Uterus (tissue), 4 donors: ENCODE data around the gene SPATA2. TPM values are rescaled to one million over a fixed set of nuclear protein-coding genes. Genes with fewer than 3 reads are reported as not detected.
"Not testable (repeated sequence)": the region's sequence is repeated elsewhere in the genome, so short reads cannot be mapped to it uniquely, and the experiment has no call there.

Experiments
- DNase-seq, 2 donors: peaks; one replicate each; pipeline ENCODE4 v3.0.0-alpha.2; 2019 to 2020
- H3K27ac ChIP-seq, 2 donors: fragments of 200-600 bp; sonication (generic); 1 replicate in 1 of 2; 2 replicates in 1 of 2; pipeline ENCODE4 v1.5.1; 2016 to 2018
- H3K27me3 ChIP-seq, 2 donors: fragments of 200-600 bp; sonication (generic); one replicate each; pipeline ENCODE4 v1.5.1; 2018 to 2019; ENCODE audit warnings: control low read depth in 1 of 2
- H3K36me3 ChIP-seq, 2 donors: fragments of 200-600 bp; sonication (generic); one replicate each; pipeline ENCODE4 v1.5.1; 2019; ENCODE audit warnings: control low read depth in 1 of 2
- H3K4me1 ChIP-seq, 2 donors: fragments of 200-600 bp; sonication (generic); one replicate each; pipeline ENCODE4 v1.5.1; 2018 to 2019; ENCODE audit warnings: control low read depth in 1 of 2
- H3K4me3 ChIP-seq, 2 donors: fragments of 200-600 bp; sonication (generic); 1 replicate in 1 of 2; 2 replicates in 1 of 2; pipeline ENCODE4 v1.5.1; 2018 to 2019; ENCODE audit warnings: mild to moderate bottlenecking in 1 of 2
- H3K9me3 ChIP-seq, 2 donors: fragments of 200-600 bp; sonication (generic); one replicate each; pipeline ENCODE4 v1.5.1; 2019; ENCODE audit warnings: control low read depth in 1 of 2
- CTCF ChIP-seq, 4 experiments: fragments of 200-600 bp in 2 of 4; fragments of 450-650 bp in 2 of 4; sonication (generic) in 2 of 4; IDR thresholded peaks; one replicate each; pipeline ENCODE4 v1.5.1; 2016 to 2019; ENCODE audit warnings: antibody characterized with exemption in 4 of 4, mild to moderate bottlenecking in 2 of 4, moderate library complexity in 1 of 4
- POLR2A ChIP-seq, 2 donors: fragments of 450-650 bp; IDR thresholded peaks; one replicate each; pipeline ENCODE4 v1.6.1; 2016; ENCODE audit warnings: antibody characterized with exemption in 2 of 2, mild to moderate bottlenecking in 1 of 2, moderate library complexity in 1 of 2
- intact Hi-C: fragments of 100-400 bp; cut with DNase I; formaldehyde crosslinking; loops from one replicate; pipeline ENCODE4 v1.15.1; 2023; ENCODE audit warnings: low total_unique reads
- total RNA-seq, 4 donors: library from RNA; depleted of rRNA in 3 of 4; stranded (reverse); fragments of >200 nt in 3 of 4; gene quantifications; one replicate each; pipeline versions ENCODE4 v1.1.0 to v1.2.4, GENCODE V29; 2014 to 2023
- donor health status: DM: yes; HTN: yes; CAD: no.

Gene SPATA2
- total RNA-seq, 4 donors from 2014 or later: 2.4 to 9.2 (median 3.5) TPM

GRCh38 chr20:49867453-49868215, 47.7 kb downstream of the SPATA2 start:
- Histone ChIP-seq H3K36me3 (no peaks in the 10 kb centered on the region), H3K4me3 (no peak overlapping the region), H3K4me1 (no peaks in the 10 kb centered on the region), H3K27me3 (no peaks in the 10 kb centered on the region), H3K27ac (no peak overlapping the region), H3K9me3 (no peaks in the 10 kb centered on the region)
- no peak for TF ChIP-seq CTCF (IDR thresholded peaks at IDR 0.05)
- intact Hi-C loops: no loop called here
- no peak for DNase-seq

- Histone ChIP-seq H3K27me3 (no peaks in the 10 kb centered on the region), H3K4me1 (no peaks in the 10 kb centered on the region), H3K27ac (no peak overlapping the region), H3K36me3 (no peaks in the 10 kb centered on the region), H3K9me3 (no peaks in the 10 kb centered on the region), H3K4me3 (no peak overlapping the region)
- intact Hi-C loops: no loop called here
- no peak for DNase-seq
- TF ChIP-seq CTCF (IDR thresholded peaks at IDR 0.05) (no peak), POLR2A (IDR thresholded peaks at IDR 0.05) (no peak)
Measured at GRCh38 chr20:49866051-49866450, 49.3 kb downstream of the SPATA2 start.

GRCh38 chr20:49865559-49865958, 49.8 kb downstream of the SPATA2 start:
- no peak for DNase-seq
- Histone ChIP-seq H3K4me3 (no peak overlapping the region), H3K9me3 (no peaks in the 10 kb centered on the region), H3K27me3 (no peaks in the 10 kb centered on the region), H3K4me1 (no peaks in the 10 kb centered on the region), H3K27ac (no peak overlapping the region), H3K36me3 (no peaks in the 10 kb centered on the region)
- no peak for TF ChIP-seq POLR2A (IDR thresholded peaks at IDR 0.05)
- no peak for TF ChIP-seq CTCF (IDR thresholded peaks at IDR 0.05)
- intact Hi-C loops: no loop called here

- H3K27ac ChIP-seq: no peak overlapping the region
- no peak for TF ChIP-seq POLR2A (IDR thresholded peaks at IDR 0.05)
- no peak for TF ChIP-seq CTCF (IDR thresholded peaks at IDR 0.05)
- no peaks in the 10 kb centered on the region for H3K4me1 ChIP-seq
- no peaks in the 10 kb centered on the region for H3K36me3 ChIP-seq
- H3K9me3 ChIP-seq: no peaks in the 10 kb centered on the region
- H3K27me3 ChIP-seq: no peaks in the 10 kb centered on the region
- intact Hi-C loops: no loop called here
- DNase-seq: no peak
- no peak overlapping the region for H3K4me3 ChIP-seq
Measured at GRCh38 chr20:49863666-49864065, 51.7 kb downstream of the SPATA2 start.

- no peaks in the 10 kb centered on the region for H3K4me1 ChIP-seq
- H3K36me3 ChIP-seq: no peaks in the 10 kb centered on the region
- no peak for DNase-seq
- H3K9me3 ChIP-seq: no peaks in the 10 kb centered on the region
- no peak overlapping the region for H3K27ac ChIP-seq
- TF ChIP-seq POLR2A (IDR thresholded peaks at IDR 0.05): no peak
- no peak for TF ChIP-seq CTCF (IDR thresholded peaks at IDR 0.05)
- H3K4me3 ChIP-seq: no peak overlapping the region
- intact Hi-C loops: no loop called here
- H3K27me3 ChIP-seq: no peaks in the 10 kb centered on the region
Measured at GRCh38 chr20:49862607-49863200, 52.6 kb downstream of the SPATA2 start.

GRCh38 chr20:49861232-49861631, 54.1 kb downstream of the SPATA2 start:
- H3K27ac ChIP-seq, H3K4me1 ChIP-seq, H3K9me3 ChIP-seq, H3K36me3 ChIP-seq, DNase-seq, intact Hi-C loops, H3K27me3 ChIP-seq, H3K4me3 ChIP-seq: not testable (repeated sequence)
